AG09319 (cell line): ENCODE results near the gene XPOT.

ENCODE experiments used
- DNase-seq: peaks from one replicate; pipeline ENCODE4 v3.0.0-alpha.2; 2010; ENCODE audit warnings: low read depth; ENCODE audit errors: extremely low read depth
- CTCF ChIP-seq: IDR thresholded peaks from 2 replicates; pipeline ENCODE4 v1.5.1; 2011; ENCODE audit warnings: low read depth, mild to moderate bottlenecking, inconsistent platforms, low read length, moderate library complexity

Gene XPOT

DNA sequence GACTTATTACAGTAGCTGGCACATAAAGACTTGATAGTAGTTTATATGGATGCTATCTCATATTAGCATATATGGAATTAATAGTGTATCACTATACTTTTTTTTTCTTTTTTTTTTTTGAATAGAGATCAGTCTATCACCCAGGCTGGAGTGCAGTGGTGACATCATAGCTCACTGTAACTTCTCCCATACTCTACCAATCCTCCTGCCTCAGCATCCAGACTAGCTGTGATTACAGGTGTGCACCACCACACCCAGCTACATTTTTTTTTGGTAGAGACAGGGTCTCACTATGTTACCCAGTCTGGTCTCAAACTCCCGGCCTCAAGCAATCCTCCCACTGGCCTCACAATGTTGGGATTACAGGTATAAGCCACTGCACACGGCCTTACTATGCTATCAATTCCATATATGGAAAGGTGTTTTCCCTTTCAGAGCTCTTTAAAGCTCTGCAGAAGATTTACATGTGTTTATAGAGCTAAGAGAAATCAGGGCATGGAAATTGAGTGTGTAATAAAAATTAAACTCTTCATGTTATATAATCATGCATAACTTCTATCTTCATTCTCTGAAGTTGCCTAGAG is 46.0 kb downstream of the XPOT start:
- no peak for DNase-seq
- no peak for TF ChIP-seq CTCF

DNA sequence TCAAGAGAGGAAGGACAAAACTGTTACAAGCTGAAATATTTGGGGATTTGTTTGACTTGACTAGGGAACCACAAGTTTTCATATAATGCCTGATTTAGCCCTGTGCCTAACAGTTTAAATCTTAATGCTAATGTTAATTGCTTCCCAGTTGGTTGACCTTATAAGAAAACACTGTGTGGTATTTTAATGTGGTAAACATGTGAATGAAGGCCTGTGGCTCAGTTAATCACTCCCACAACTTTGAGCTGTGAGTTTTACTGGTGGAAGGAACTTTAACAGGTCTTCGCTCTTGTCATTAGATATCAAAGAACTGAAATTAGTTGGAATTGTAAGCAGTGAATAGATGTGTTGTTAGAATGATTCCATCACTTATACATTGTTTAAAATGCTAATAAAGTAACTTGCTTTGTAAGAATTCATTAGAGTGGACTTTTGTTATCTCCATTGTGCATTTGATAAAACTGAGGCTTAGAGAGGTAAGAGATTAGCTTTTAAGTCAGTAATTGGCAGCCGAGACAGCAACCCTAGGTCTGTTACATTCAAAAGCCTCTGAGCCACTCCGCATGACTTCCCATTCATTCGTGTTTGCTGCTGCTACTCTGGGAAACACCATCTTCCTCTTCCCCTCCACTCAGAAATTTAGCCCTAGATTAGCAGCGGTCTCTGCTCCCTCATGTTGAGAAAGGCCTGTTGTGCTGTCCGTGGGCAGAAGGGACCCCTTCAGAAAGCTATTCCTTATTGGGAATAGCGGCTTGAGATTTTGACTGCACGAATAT is 46.7 kb downstream of the XPOT start:
- no peak for TF ChIP-seq CTCF
- no peak for DNase-seq

DNA sequence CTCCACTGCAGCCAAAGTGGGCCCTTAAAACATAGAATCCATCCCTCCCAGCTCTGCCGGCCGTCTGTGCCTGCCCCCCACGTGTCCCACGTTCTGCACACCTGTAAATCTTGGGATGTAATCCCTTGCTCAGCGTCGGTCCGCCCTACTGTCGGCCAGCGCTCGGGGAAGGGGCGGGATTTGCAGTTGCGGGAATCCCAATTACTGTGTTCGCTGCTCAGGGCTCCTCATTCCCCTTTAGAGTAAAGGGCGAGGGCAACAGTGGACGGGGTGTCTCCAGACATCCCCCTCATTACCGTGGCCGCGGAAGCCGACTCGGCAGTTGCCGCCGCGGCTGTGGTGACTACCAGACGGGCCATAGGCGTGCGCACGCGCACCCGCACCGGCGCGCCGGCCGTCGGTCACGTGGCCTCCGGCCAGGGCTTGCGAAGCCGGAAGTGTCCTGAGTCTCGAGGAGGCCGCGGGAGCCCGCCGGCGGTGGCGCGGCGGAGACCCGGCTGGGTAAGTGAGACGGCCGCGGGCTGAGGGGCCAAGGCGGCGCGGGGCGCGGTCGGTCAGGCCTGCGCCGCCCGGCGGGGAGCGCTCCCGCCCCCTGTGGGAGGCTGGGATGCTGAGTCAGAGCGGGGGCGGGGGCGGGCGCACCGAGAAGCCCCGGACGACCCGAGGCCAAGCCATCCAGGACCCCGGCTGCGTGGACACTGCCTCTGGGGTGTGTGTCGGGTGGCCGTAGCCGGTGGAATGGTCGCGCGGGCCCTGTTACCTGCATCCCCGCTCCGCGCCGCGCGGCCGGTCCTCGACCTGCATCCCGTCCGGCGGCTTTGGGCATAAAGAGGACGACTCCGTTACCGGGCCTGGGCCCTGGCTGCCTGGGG is 47.7 kb downstream of the XPOT start, which contains the start of gene TBK1:
Gene TBK1 (plus strand): TSS at position 434 of the 872 bp plus-strand sequence. CDS start 3,751 bp downstream, outside the sequence.
- peak; percentile 60 for DNase-seq
- TF ChIP-seq CTCF = no peak

DNA sequence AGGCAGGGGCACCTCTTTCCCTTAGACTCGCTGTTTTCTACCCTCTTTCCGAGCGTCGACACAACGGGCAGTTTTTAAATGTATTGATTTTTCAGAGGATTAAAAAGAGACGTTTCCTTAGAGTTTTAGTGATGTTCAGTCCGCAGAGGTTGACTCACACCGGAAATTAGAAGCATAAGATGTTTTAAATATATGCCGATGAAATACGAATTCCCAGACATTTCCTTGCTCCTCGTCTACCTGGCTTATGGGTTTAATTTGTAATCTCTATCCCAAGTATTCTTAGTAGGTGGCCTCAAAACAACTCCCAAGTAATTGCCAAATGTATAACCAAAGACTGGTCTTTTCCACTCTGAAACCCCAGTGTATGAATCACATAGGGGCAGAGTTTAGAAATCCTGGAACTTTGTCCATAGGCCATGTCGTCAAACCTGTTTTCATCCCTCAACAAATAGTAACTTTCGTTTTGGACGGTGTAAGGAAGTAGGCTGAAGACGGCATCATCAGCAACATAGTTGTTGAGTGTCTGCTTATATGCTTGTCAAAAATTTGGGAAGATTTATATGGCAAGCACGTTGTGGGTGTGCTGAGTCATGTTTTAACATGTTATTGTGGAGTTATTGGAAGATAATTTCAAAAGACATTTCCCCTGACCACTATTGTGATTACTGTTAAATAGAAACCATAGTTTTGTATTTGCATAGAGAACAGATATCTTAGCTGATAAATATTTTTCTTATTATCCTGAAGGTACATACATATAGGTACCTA is 48.6 kb downstream of the XPOT start:
- DNase-seq = peak; percentile 39

DNA sequence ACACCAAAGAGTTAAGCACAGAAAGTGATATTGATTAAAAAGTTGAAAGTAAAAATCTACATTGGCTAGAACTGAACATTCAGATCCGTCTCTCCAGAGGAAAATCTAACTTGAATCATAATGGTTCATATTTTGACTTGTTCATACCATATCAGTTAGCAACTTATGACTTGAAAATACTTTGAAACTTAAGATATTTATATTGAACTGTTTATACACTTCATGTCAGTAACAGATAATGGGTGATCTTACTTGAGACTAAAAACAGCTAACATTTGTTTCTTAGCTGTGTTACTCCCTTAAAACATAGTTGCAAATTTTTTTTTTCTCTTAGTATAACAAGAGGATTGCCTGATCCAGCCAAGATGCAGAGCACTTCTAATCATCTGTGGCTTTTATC is 51.3 kb downstream of the XPOT start:
- no peak for DNase-seq
- no peak for TF ChIP-seq CTCF

More for the DNA sequence above, 48.6 kb downstream of the XPOT start:
- no peak for TF ChIP-seq CTCF

- no peak for DNase-seq
- no peak for TF ChIP-seq CTCF
These were observed 51.9 kb downstream of the XPOT start for GRCh38 chr12:64456119-64456518.
